Vagina (tissue), 2 donors: ENCODE results near the gene SEZ6L.

Source experiments
- CTCF ChIP-seq, 3 experiments: fragments of 450-650 bp in 2 of 3; fragments of 200-600 bp in 1 of 3; sonication (generic) in 1 of 3; IDR thresholded peaks; one replicate each; pipeline ENCODE4 v1.5.1; 2017 to 2019; ENCODE audit warnings: antibody characterized with exemption in 3 of 3, mild to moderate bottlenecking in 2 of 3, moderate library complexity in 2 of 3
- POLR2A ChIP-seq, 2 donors: fragments of 450-650 bp; IDR thresholded peaks; one replicate each; pipeline ENCODE4 v1.6.1; 2017; ENCODE audit warnings: antibody characterized with exemption in 2 of 2, mild to moderate bottlenecking in 2 of 2, moderate library complexity in 2 of 2

DNA sequence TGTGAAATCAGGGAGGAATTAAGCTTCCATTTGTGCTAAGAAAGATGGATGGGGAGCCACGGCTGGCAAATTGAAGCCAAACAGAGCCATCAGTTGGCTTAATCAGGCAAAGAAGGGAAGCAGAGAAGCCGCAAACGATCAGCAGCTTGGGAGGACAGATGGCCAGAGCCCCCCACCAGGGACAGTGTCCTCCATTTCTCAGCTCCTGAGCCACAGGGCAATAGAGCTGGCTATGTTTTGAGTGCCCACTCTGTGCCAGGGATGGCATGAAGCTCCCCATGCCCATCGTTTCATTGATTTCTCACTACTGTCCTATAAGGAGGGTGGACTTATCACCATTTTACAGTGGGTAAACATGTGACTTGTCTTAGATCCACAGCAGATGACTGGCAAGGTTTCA lies 133.5 kb downstream of the SEZ6L start:
- TF ChIP-seq CTCF (IDR thresholded peaks at IDR 0.05), result no peak
- TF ChIP-seq POLR2A (IDR thresholded peaks at IDR 0.05), result no peak
